Neuronal stem cell (in vitro differentiated cells): ENCODE results near the gene PDXDC1.
"Not testable (repeated sequence)": the region's sequence is repeated elsewhere in the genome, so short reads cannot be mapped to it uniquely, and the experiment has no call there.

Experiments
- DNase-seq: peaks from one replicate; pipeline ENCODE4 v3.0.0-alpha.2; 2013; ENCODE audit warnings: low spot score
- H2AFZ ChIP-seq: one replicate; pipeline ENCODE4 v1.6.1; 2013; ENCODE audit warnings: mild to moderate bottlenecking, low read length, inconsistent platforms
- H2AK5ac ChIP-seq: 2 replicates; pipeline ENCODE4 v1.6.1; 2013; ENCODE audit warnings: low read depth, mild to moderate bottlenecking, inconsistent platforms, low read length, moderate library complexity, mixed read lengths
- H2BK120ac ChIP-seq: 2 replicates; pipeline ENCODE4 v1.6.1; 2013; ENCODE audit warnings: low read depth, mild to moderate bottlenecking, inconsistent platforms, low read length, moderate library complexity, mixed read lengths
- H2BK12ac ChIP-seq: one replicate; pipeline ENCODE4 v1.6.1; 2013; ENCODE audit warnings: low read length, inconsistent platforms
- H2BK15ac ChIP-seq: 2 replicates; pipeline ENCODE4 v1.6.1; 2013; ENCODE audit warnings: mild to moderate bottlenecking, low read length, inconsistent platforms, mixed read lengths
- H2BK5ac ChIP-seq: one replicate; pipeline ENCODE4 v1.6.1; 2013; ENCODE audit warnings: inconsistent platforms, mild to moderate bottlenecking, low read length, moderate library complexity
- H3K14ac ChIP-seq: one replicate; pipeline ENCODE4 v1.6.1; 2013; ENCODE audit warnings: low read length, inconsistent platforms
- H3K18ac ChIP-seq: 2 replicates; pipeline ENCODE4 v1.6.1; 2013; ENCODE audit warnings: low read length, inconsistent platforms
- H3K23ac ChIP-seq: 2 replicates; pipeline ENCODE4 v1.6.1; 2013; ENCODE audit warnings: low read depth, mild to moderate bottlenecking, mixed read lengths, low read length, inconsistent platforms; ENCODE audit not compliant: poor library complexity
- H3K27ac ChIP-seq: replicated peaks from 3 replicates; pipeline ENCODE4 v1.5.1; 2013; ENCODE audit warnings: low read length, inconsistent platforms
- H3K27me3 ChIP-seq, 3 experiments: 2 replicates each; pipeline ENCODE4 v1.6.1; 2013; ENCODE audit warnings: low read length in 3 of 3, mild to moderate bottlenecking in 2 of 3, inconsistent platforms in 1 of 3, low read depth in 1 of 3, mixed read lengths in 1 of 3, moderate library complexity in 1 of 3; ENCODE audit not compliant: control insufficient read depth in 3 of 3, insufficient read depth in 3 of 3
- H3K36me3 ChIP-seq, 2 donors: replicated peaks in 1 of 2; 2 replicates each; pipeline ENCODE4 v1.6.1; 2013; ENCODE audit warnings: low read length in 2 of 2; ENCODE audit not compliant: control insufficient read depth in 2 of 2, insufficient read depth in 2 of 2
- H3K4ac ChIP-seq: 2 replicates; pipeline ENCODE4 v1.6.1; 2013; ENCODE audit warnings: inconsistent platforms, mild to moderate bottlenecking, low read length, moderate library complexity
- H3K4me1 ChIP-seq, 2 donors: 1 replicate in 1 of 2; 2 replicates in 1 of 2; pipeline ENCODE4 v1.6.1; 2013; ENCODE audit warnings: low read length in 2 of 2, low read depth in 1 of 2; ENCODE audit not compliant: control insufficient read depth in 2 of 2, insufficient read depth in 1 of 2
- H3K4me2 ChIP-seq: one replicate; pipeline ENCODE4 v1.6.1; 2013; ENCODE audit warnings: mild to moderate bottlenecking, low read length, inconsistent platforms; ENCODE audit not compliant: insufficient read depth, poor library complexity, severe bottlenecking
- H3K4me3 ChIP-seq, 2 donors: 2 replicates each; pipeline ENCODE4 v1.5.1; 2013; ENCODE audit warnings: low read length in 2 of 2, mild to moderate bottlenecking in 2 of 2, inconsistent platforms in 1 of 2, moderate library complexity in 1 of 2
- H3K79me1 ChIP-seq: one replicate; pipeline ENCODE4 v1.6.1; 2013; ENCODE audit warnings: low read depth, mild to moderate bottlenecking, inconsistent platforms, low read length, moderate library complexity
- H3K9ac ChIP-seq: one replicate; pipeline ENCODE4 v1.6.1; 2013; ENCODE audit warnings: mild to moderate bottlenecking, low read depth, low read length, inconsistent platforms; ENCODE audit not compliant: poor library complexity
- H3K9me3 ChIP-seq, 2 donors: replicated peaks in 1 of 2; 2 replicates each; pipeline versions ENCODE3 to v1.6.1; 2013; ENCODE audit warnings: low read length in 2 of 2, mild to moderate bottlenecking in 2 of 2, inconsistent platforms in 1 of 2, low read depth in 1 of 2, mixed read lengths in 1 of 2, moderate library complexity in 1 of 2; ENCODE audit not compliant: control insufficient read depth in 2 of 2, insufficient read depth in 1 of 2
- H4K8ac ChIP-seq: one replicate; pipeline ENCODE4 v1.6.1; 2013; ENCODE audit warnings: low read depth, mild to moderate bottlenecking, inconsistent platforms, low read length, moderate library complexity
- H4K91ac ChIP-seq: one replicate; pipeline ENCODE4 v1.6.1; 2013; ENCODE audit warnings: low read length, low read depth, mild to moderate bottlenecking, inconsistent platforms; ENCODE audit not compliant: poor library complexity
- WGBS, 2 donors: extraction: QIAGEN DNeasy Blood & Tissue Kit; methylation state at CpG; one replicate each; pipeline ENCODE4 v1.1.7; 2013; ENCODE audit warnings: missing lambda C conversion rate in 2 of 2, mixed read lengths in 1 of 2; ENCODE audit not compliant: insufficient read length in 2 of 2, insufficient replicate concordance in 1 of 2; ENCODE audit errors: extremely low coverage in 2 of 2; 5-methylcytosine and 5-hydroxymethylcytosine counted together

PDXDC1 gene

DNA sequence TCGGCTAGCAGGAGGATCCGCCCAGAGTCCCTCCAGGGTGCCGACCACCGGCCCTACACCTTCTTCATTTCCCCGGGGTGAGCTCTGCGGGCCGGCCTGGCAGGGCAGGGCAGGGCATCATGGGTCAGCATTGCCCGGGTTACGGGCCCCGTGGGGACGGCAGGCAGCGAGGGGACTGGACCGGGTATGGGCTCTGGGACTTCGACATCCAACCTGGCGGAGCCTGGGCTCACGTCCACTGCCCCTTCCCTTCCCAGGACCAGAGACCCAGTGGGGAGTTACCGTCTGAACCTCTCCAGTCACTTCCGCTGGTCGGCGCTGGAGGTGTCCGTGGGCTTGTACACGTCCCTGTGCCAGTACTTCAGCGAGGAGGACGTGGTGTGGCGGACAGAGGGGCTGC is 44.6 kb upstream of the PDXDC1 start:
- not testable (repeated sequence) for H3K4me1 ChIP-seq, H3K79me1 ChIP-seq, H4K91ac ChIP-seq, H3K9me3 ChIP-seq, H3K14ac ChIP-seq, H2BK15ac ChIP-seq, H3K27ac ChIP-seq, H2BK5ac ChIP-seq, H2BK120ac ChIP-seq, H3K27me3 ChIP-seq, H3K23ac ChIP-seq, H2BK12ac ChIP-seq, H3K18ac ChIP-seq, H2AK5ac ChIP-seq, H3K9ac ChIP-seq, H3K4ac ChIP-seq, H2AFZ ChIP-seq, H3K4me2 ChIP-seq, DNase-seq, H3K36me3 ChIP-seq, H3K4me3 ChIP-seq, H4K8ac ChIP-seq
- WGBS, 2 donors = no CpG with 5 or more reads among the region's 25 CpGs

DNA sequence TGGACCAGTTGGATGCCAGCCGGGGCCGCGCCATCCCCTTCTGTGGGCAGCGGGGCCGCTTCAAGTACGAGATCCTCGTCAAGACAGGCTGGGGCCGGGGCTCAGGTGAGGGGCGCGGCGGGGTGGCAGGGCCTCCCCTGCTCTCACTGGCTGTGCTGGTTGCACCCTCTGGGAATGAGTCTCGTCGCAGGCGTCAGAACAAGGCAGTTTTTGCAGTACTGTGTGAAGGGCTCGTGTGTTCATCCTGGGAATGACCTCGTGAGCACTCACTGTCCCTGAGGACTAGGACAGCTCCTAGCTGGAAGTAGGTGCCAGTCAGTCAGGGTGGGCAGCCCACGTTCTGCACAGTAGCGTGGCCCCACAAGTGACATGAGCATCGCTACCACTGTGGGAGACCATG is 43.9 kb upstream of the PDXDC1 start:
- not testable (repeated sequence) for H3K23ac ChIP-seq, H3K36me3 ChIP-seq, H3K14ac ChIP-seq, H3K4ac ChIP-seq, H3K4me2 ChIP-seq, H2AK5ac ChIP-seq, H2BK120ac ChIP-seq, H3K18ac ChIP-seq, H3K9me3 ChIP-seq, H2AFZ ChIP-seq, H2BK5ac ChIP-seq, H3K4me3 ChIP-seq, H3K4me1 ChIP-seq, H4K8ac ChIP-seq, H3K27ac ChIP-seq, H4K91ac ChIP-seq, H3K9ac ChIP-seq, H2BK12ac ChIP-seq, H2BK15ac ChIP-seq, DNase-seq, H3K79me1 ChIP-seq, H3K27me3 ChIP-seq
- no CpG with 5 or more reads among the region's 19 CpGs for WGBS, 2 donors

DNA sequence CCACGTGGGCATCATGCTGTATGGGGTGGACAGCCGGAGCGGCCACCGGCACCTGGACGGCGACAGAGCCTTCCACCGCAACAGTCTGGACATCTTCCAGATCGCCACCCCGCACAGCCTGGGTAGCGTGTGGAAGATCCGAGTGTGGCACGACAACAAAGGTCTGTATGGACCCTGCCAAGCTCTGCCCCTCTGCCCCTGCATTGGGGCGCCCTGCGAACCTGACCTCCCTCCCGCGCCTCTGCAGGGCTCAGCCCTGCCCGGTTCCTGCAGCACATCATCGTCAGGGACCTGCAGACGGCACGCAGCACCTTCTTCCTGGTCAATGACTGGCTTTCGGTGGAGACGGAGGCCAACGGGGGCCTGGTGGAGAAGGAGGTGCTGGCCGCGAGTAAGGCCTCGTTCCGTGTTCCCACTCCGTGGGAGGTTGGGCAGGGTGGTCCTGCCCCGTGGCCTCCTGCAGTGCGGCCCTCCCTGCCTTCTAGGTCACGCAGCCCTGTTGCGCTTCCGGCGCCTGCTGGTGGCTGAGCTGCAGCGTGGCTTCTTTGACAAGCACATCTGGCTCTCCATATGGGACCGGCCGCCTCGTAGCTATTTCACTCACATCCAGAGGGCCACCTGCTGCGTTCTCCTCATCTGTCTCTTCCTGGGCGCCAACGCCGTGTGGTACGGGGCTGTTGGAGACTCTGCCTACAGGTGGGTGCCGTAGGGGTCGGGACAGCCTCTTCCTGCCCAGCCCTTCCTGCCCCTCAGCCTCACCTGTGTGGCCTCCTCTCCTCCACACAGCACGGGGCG is 42.0 kb upstream of the PDXDC1 start:
- not testable (repeated sequence) for H2AK5ac ChIP-seq, H2BK15ac ChIP-seq, H3K4me1 ChIP-seq, H4K8ac ChIP-seq, H3K9me3 ChIP-seq, DNase-seq, H3K27ac ChIP-seq, H2BK5ac ChIP-seq, H3K18ac ChIP-seq, H3K4me2 ChIP-seq, H2AFZ ChIP-seq, H3K4ac ChIP-seq, H3K36me3 ChIP-seq, H3K79me1 ChIP-seq, H2BK120ac ChIP-seq, H3K4me3 ChIP-seq, H4K91ac ChIP-seq, H3K14ac ChIP-seq, H3K9ac ChIP-seq, H2BK12ac ChIP-seq, H3K27me3 ChIP-seq, H3K23ac ChIP-seq
- WGBS, 2 donors = no CpG with 5 or more reads among the region's 47 CpGs

DNA sequence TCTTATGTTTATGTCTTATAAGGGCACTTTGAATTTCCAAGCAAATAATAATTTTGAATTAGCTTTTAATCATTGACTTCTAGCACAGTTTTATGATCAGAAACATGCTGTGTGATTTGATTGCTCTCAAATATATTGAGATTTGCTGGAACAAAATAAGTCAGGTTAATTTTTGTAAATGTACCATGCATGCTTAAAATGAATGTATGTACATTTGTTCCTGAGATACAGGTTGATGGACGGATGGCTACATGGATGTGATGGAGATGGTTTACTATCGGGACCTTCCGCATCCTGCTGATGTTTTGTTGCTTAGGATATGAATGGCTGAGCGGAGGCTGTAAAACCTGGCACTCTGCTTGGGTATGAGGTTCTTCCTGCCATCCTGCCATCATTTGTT is 37.7 kb upstream of the PDXDC1 start, which contains the start of gene NPIPA1:
TSS of gene NPIPA1 (plus strand) at position 301 of the 400 bp plus-strand sequence. CDS start at position 301, 0 bp downstream.
- not testable (repeated sequence) for H2BK5ac ChIP-seq, H3K4ac ChIP-seq, H3K4me2 ChIP-seq, H3K36me3 ChIP-seq, H2AFZ ChIP-seq, H2BK12ac ChIP-seq, H2BK15ac ChIP-seq, H3K14ac ChIP-seq, H3K9ac ChIP-seq, H3K18ac ChIP-seq, H3K4me1 ChIP-seq, H3K23ac ChIP-seq, H2BK120ac ChIP-seq, H3K79me1 ChIP-seq, H3K27me3 ChIP-seq, H4K8ac ChIP-seq, H3K27ac ChIP-seq, H2AK5ac ChIP-seq, DNase-seq, H3K9me3 ChIP-seq, H4K91ac ChIP-seq, H3K4me3 ChIP-seq
- WGBS, 2 donors = no CpG with 5 or more reads among the region's 4 CpGs
